ENCODE results near the gene NOS2.
"Not testable (repeated sequence)": the region's sequence is repeated elsewhere in the genome, so short reads cannot be mapped to it uniquely, and the experiment has no call there.

Gene NOS2

GRCh38 chr17:27834571-27834970, 34.2 kb upstream of the NOS2 start:
- Histone ChIP-seq H4K8ac (ENCODE audit: low read length) (no peak overlapping the region), H3K36me3 (ENCODE audit: control insufficient read depth in 1 of 2, insufficient read depth in 2 of 2, low read depth in 1 of 2, low read length in 2 of 2) (no peaks in the 10 kb centered on the region), H3K9me3 (ENCODE audit: control insufficient read depth, low read length) (no peaks in the 10 kb centered on the region), H3K23ac (ENCODE audit: low read length in 2 of 2) (no peak overlapping the region), H2BK12ac (ENCODE audit: low read length in 2 of 2) (no peak overlapping the region), H3K14ac (ENCODE audit: low read length in 2 of 2) (no peak overlapping the region), H2AK5ac (ENCODE audit: low read length, severe bottlenecking) (no peak overlapping the region), H4K91ac (ENCODE audit: low read length) (no peak overlapping the region), H2BK120ac (ENCODE audit: low read depth, low read length) (no peak overlapping the region), H2AFZ (ENCODE audit: low read depth, low read length) (no peak overlapping the region), H3K79me1 (replicated peaks; ENCODE audit: low read length, poor library complexity, severe bottlenecking) (no peaks in the 10 kb centered on the region), H3K27ac (ENCODE audit: low read length, poor library complexity, severe bottlenecking) (no peak overlapping the region), H3K4me1 (ENCODE audit: control insufficient read depth, insufficient read depth, low read depth, low read length) (no peaks in the 10 kb centered on the region), H3K4me2 (ENCODE audit: low read length, poor library complexity, severe bottlenecking) (no peak overlapping the region), H3K9ac (ENCODE audit: low read length) (no peak overlapping the region), H3K18ac (ENCODE audit: low read depth in 1 of 2, low read length in 2 of 2) (no peak overlapping the region), H3K27me3 (ENCODE audit: control insufficient read depth in 1 of 2, insufficient read depth in 1 of 2, low read length in 2 of 2) (peaks cover 3 to 9% of the 10 kb centered on the region in 2 experiments), H3K4me3 (ENCODE audit: insufficient read depth in 1 of 2, low read depth in 1 of 2, low read length in 2 of 2) (no peak overlapping the region), H3K4ac (ENCODE audit: low read depth in 1 of 2, low read length in 2 of 2) (no peak overlapping the region), H2BK15ac (ENCODE audit: low read depth, poor library complexity, severe bottlenecking) (no peak overlapping the region), H2BK5ac (ENCODE audit: low read depth, low read length, poor library complexity, severe bottlenecking) (no peak overlapping the region)
- DNase-seq = no peak
- 83% methylated on average over 3 of the region's 3 CpGs for WGBS

GRCh38 chr17:27832831-27833230, 32.5 kb upstream of the NOS2 start:
- no peak overlapping the region for H3K18ac ChIP-seq (ENCODE audit: low read depth in 1 of 2, low read length in 2 of 2)
- peaks cover 3 to 9% of the 10 kb centered on the region in 2 experiments for H3K27me3 ChIP-seq (ENCODE audit: control insufficient read depth in 1 of 2, insufficient read depth in 1 of 2, low read length in 2 of 2)
- H3K9ac ChIP-seq (ENCODE audit: low read length) = no peak overlapping the region
- no peaks in the 10 kb centered on the region for H3K9me3 ChIP-seq (ENCODE audit: control insufficient read depth, low read length)
- DNase-seq = no peak
- no peak overlapping the region for H2BK12ac ChIP-seq (ENCODE audit: low read length in 2 of 2)
- no peak overlapping the region for H3K27ac ChIP-seq (ENCODE audit: low read length, poor library complexity, severe bottlenecking)
- no peak overlapping the region for H2AFZ ChIP-seq (ENCODE audit: low read depth, low read length)
- H3K79me1 ChIP-seq (replicated peaks; ENCODE audit: low read length, poor library complexity, severe bottlenecking) = no peaks in the 10 kb centered on the region
- H3K14ac ChIP-seq (ENCODE audit: low read length in 2 of 2) = no peak overlapping the region
- H2BK15ac ChIP-seq (ENCODE audit: low read depth, poor library complexity, severe bottlenecking) = no peak overlapping the region
- no peak overlapping the region for H4K8ac ChIP-seq (ENCODE audit: low read length)
- no peak overlapping the region for H4K91ac ChIP-seq (ENCODE audit: low read length)
- H2AK5ac ChIP-seq (ENCODE audit: low read length, severe bottlenecking) = no peak overlapping the region
- no peaks in the 10 kb centered on the region for H3K36me3 ChIP-seq (ENCODE audit: control insufficient read depth in 1 of 2, insufficient read depth in 2 of 2, low read depth in 1 of 2, low read length in 2 of 2)
- H3K4ac ChIP-seq (ENCODE audit: low read depth in 1 of 2, low read length in 2 of 2) = no peak overlapping the region
- H3K4me2 ChIP-seq (ENCODE audit: low read length, poor library complexity, severe bottlenecking) = no peak overlapping the region
- H2BK120ac ChIP-seq (ENCODE audit: low read depth, low read length) = no peak overlapping the region
- no peak overlapping the region for H3K23ac ChIP-seq (ENCODE audit: low read length in 2 of 2)
- no peaks in the 10 kb centered on the region for H3K4me1 ChIP-seq (ENCODE audit: control insufficient read depth, insufficient read depth, low read depth, low read length)
- no peak overlapping the region for H2BK5ac ChIP-seq (ENCODE audit: low read depth, low read length, poor library complexity, severe bottlenecking)
- no peak overlapping the region for H3K4me3 ChIP-seq (ENCODE audit: insufficient read depth in 1 of 2, low read depth in 1 of 2, low read length in 2 of 2)

- H3K36me3 ChIP-seq (ENCODE audit: control insufficient read depth in 1 of 2, insufficient read depth in 2 of 2, low read depth in 1 of 2, low read length in 2 of 2); H4K8ac ChIP-seq (ENCODE audit: low read length); H2BK5ac ChIP-seq (ENCODE audit: low read depth, low read length, poor library complexity, severe bottlenecking); H2AK5ac ChIP-seq (ENCODE audit: low read length, severe bottlenecking); H3K9me3 ChIP-seq (ENCODE audit: control insufficient read depth, low read length); H2BK15ac ChIP-seq (ENCODE audit: low read depth, poor library complexity, severe bottlenecking); H3K4me2 ChIP-seq (ENCODE audit: low read length, poor library complexity, severe bottlenecking); H2BK120ac ChIP-seq (ENCODE audit: low read depth, low read length); H3K14ac ChIP-seq (ENCODE audit: low read length in 2 of 2); DNase-seq; H3K9ac ChIP-seq (ENCODE audit: low read length); H3K27ac ChIP-seq (ENCODE audit: low read length, poor library complexity, severe bottlenecking); H3K79me1 ChIP-seq (replicated peaks; ENCODE audit: low read length, poor library complexity, severe bottlenecking); H3K4me1 ChIP-seq (ENCODE audit: control insufficient read depth, insufficient read depth, low read depth, low read length); H4K91ac ChIP-seq (ENCODE audit: low read length); H2AFZ ChIP-seq (ENCODE audit: low read depth, low read length); H3K4ac ChIP-seq (ENCODE audit: low read depth in 1 of 2, low read length in 2 of 2); H3K18ac ChIP-seq (ENCODE audit: low read depth in 1 of 2, low read length in 2 of 2); H3K4me3 ChIP-seq (ENCODE audit: insufficient read depth in 1 of 2, low read depth in 1 of 2, low read length in 2 of 2); H3K27me3 ChIP-seq (ENCODE audit: control insufficient read depth in 1 of 2, insufficient read depth in 1 of 2, low read length in 2 of 2); H3K23ac ChIP-seq (ENCODE audit: low read length in 2 of 2); H2BK12ac ChIP-seq (ENCODE audit: low read length in 2 of 2): not testable (repeated sequence)
- no CpG with 5 or more reads among the region's 1 CpG for WGBS
Measured at GRCh38 chr17:27829888-27830287, 29.6 kb upstream of the NOS2 start.

- H3K9ac ChIP-seq (ENCODE audit: low read length); H3K4me1 ChIP-seq (ENCODE audit: control insufficient read depth, insufficient read depth, low read depth, low read length); H2BK120ac ChIP-seq (ENCODE audit: low read depth, low read length); H2BK15ac ChIP-seq (ENCODE audit: low read depth, poor library complexity, severe bottlenecking); H3K27ac ChIP-seq (ENCODE audit: low read length, poor library complexity, severe bottlenecking); DNase-seq; H2BK5ac ChIP-seq (ENCODE audit: low read depth, low read length, poor library complexity, severe bottlenecking); H3K36me3 ChIP-seq (ENCODE audit: control insufficient read depth in 1 of 2, insufficient read depth in 2 of 2, low read depth in 1 of 2, low read length in 2 of 2); H3K79me1 ChIP-seq (replicated peaks; ENCODE audit: low read length, poor library complexity, severe bottlenecking); H4K8ac ChIP-seq (ENCODE audit: low read length); H3K18ac ChIP-seq (ENCODE audit: low read depth in 1 of 2, low read length in 2 of 2); H3K23ac ChIP-seq (ENCODE audit: low read length in 2 of 2); H3K14ac ChIP-seq (ENCODE audit: low read length in 2 of 2); H2BK12ac ChIP-seq (ENCODE audit: low read length in 2 of 2); H3K4me2 ChIP-seq (ENCODE audit: low read length, poor library complexity, severe bottlenecking); H2AFZ ChIP-seq (ENCODE audit: low read depth, low read length); H2AK5ac ChIP-seq (ENCODE audit: low read length, severe bottlenecking); H3K4me3 ChIP-seq (ENCODE audit: insufficient read depth in 1 of 2, low read depth in 1 of 2, low read length in 2 of 2); H4K91ac ChIP-seq (ENCODE audit: low read length); H3K4ac ChIP-seq (ENCODE audit: low read depth in 1 of 2, low read length in 2 of 2); H3K27me3 ChIP-seq (ENCODE audit: control insufficient read depth in 1 of 2, insufficient read depth in 1 of 2, low read length in 2 of 2); H3K9me3 ChIP-seq (ENCODE audit: control insufficient read depth, low read length): not testable (repeated sequence)
- WGBS = no CpG with 5 or more reads among the region's 2 CpGs
Measured at GRCh38 chr17:27829143-27829711, 28.9 kb upstream of the NOS2 start.
